ENCODE results near the gene ASPSCR1. TPM values are rescaled to one million over a fixed set of nuclear protein-coding genes. Genes with fewer than 3 reads are reported as not detected.

The ASPSCR1 gene
- total RNA-seq, 1 donor, result 23.6 TPM

DNA sequence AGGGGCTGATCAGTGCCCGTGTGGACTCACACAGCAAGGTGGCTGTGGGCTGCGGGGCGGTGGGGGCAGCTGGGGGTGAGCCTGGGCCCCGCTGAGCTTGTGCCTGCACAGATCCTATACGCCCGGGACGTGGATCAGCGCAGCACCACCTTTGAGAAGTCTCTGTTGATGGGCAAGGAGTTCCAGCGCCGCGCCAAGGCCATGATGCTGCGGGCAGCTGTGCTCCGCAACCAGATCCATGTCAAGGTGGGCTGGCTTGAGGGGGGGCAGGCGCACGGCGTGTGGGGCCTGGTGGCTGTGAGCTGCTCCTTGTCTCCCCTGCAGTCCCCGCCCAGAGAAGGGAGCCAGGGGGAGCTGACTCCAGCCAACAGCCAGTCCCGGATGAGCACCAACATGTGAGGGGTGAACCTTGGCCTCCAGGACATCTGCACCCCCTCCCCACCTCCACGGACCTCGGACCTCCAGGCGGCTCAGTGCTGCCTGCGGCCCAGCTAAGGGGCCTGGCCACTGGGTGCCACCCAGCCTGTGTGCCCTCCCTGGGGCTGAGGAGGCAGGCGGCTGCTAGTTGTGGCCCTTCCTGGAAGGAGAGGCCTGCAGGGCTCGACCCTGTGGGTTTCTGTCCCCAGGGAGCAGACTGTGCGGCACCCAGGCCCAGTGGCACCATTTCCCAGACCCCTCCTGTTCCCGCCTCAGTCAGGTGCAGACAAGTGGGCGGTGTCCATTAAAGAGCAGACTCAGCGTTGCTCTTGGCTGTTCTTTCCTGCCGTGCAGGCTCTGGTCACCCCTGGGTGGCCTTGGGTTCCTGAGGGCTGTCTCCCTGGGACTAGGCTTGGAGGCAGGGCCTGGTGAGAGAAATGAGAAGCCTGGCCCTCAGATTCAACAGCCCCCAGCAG lies 79.5 kb downstream of the ASPSCR1 start:
- H3K4me3 ChIP-seq (ENCODE audit: low read depth, low read length), result no peak overlapping the region
- no peak for TF ChIP-seq CTCF (IDR thresholded peaks at IDR 0.05; ENCODE audit: insufficient read depth, low read length)
- DNase-seq (ENCODE audit: low read depth), result no peak

- no peak for DNase-seq (ENCODE audit: low read depth)
Observed at GRCh38 chr17:82058230-82058854, 80.9 kb downstream of the ASPSCR1 start.

GRCh38 chr17:82058855-82059249 lies 81.4 kb downstream of the ASPSCR1 start:
- no peak overlapping the region for H3K4me3 ChIP-seq (ENCODE audit: low read depth, low read length)
- no peak for TF ChIP-seq CTCF (IDR thresholded peaks at IDR 0.05; ENCODE audit: insufficient read depth, low read length)
- DNase-seq (ENCODE audit: low read depth), result no peak

More at GRCh38 chr17:82058230-82058854, 80.9 kb downstream of the ASPSCR1 start:
- TF ChIP-seq CTCF (IDR thresholded peaks at IDR 0.05; ENCODE audit: insufficient read depth, low read length), result no peak
- H3K4me3 ChIP-seq (ENCODE audit: low read depth, low read length), result no peak overlapping the region

DNA sequence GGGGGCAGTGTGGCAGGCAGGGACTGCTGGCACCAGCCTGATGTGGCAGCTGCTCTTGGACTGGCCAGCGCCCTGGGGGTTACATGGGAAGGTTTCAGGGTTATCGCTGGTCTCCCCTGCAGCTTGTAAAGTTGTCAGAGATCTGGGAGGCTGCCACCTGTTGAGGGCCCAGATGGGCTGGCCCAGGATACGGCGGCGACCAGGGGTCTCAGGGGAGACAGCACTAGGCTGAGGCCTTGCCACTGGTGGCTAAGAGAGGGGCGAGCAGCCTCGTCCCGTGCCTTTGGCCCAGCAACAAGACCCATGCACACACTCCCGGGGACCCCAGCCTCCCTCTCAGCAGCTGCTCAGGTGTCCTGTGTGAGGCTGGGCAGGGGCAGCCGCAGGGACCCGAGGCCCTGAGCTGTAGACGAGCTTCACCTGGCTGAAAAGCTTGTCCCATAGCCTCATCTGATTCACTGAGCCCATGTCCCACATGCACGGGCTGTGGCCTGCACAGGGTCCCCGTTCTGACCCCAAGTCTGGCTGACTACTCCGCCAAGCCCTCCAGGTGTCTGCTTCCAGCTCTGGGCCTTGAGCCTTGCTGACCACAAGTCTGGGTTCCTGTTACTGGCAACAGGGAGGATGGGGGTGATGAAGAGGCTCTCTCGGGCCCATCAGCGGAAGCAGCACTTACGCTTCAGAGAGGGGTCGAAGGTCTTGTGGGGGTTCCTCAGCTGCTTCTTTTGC lies 82.0 kb downstream of the ASPSCR1 start:
- H3K4me3 ChIP-seq (ENCODE audit: low read depth, low read length), result no peak overlapping the region
- no peak for DNase-seq (ENCODE audit: low read depth)
- TF ChIP-seq CTCF (IDR thresholded peaks at IDR 0.05; ENCODE audit: insufficient read depth, low read length), result no peak

DNA sequence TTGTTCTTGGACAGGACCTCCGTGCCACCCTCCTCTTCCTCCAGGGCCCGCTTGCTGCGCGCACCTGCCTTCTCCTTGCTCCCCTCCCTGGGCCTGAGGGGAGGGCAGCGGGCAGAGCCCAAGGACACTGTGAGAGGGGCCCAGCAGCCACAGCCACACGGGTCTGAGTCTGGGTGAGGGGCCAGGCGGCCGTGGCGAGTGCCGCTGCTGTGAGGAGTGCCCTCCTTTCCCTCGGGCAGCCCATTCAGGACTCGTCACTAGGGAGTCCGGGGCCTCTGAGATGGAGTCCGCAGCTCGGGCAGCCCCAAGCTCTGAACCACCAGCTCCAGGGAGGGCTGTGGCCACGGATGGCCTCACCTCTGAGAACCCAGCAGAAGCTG lies 82.6 kb downstream of the ASPSCR1 start:
- no peak for TF ChIP-seq CTCF (IDR thresholded peaks at IDR 0.05; ENCODE audit: insufficient read depth, low read length)
- no peak overlapping the region for H3K4me3 ChIP-seq (ENCODE audit: low read depth, low read length)
- DNase-seq (ENCODE audit: low read depth), result no peak

GRCh38 chr17:82060614-82061013 lies 83.2 kb downstream of the ASPSCR1 start:
- no peak for TF ChIP-seq CTCF (IDR thresholded peaks at IDR 0.05; ENCODE audit: insufficient read depth, low read length)
- no peak for DNase-seq (ENCODE audit: low read depth)

More at GRCh38 chr17:82060614-82061013, 83.2 kb downstream of the ASPSCR1 start:
- no peak overlapping the region for H3K4me3 ChIP-seq (ENCODE audit: low read depth, low read length)
